T-helper 2 cell (primary cell): ENCODE data around the gene MLPH.
A peak's percentile ranks its signal among the peaks of the same experiment; 100 is the strongest.

ENCODE experiments used
- DNase-seq, 5 experiments: peaks; one replicate each; pipeline versions ENCODE4 v3.0.0 to v3.0.0-alpha.2; 2012 to 2022

Gene MLPH

DNA sequence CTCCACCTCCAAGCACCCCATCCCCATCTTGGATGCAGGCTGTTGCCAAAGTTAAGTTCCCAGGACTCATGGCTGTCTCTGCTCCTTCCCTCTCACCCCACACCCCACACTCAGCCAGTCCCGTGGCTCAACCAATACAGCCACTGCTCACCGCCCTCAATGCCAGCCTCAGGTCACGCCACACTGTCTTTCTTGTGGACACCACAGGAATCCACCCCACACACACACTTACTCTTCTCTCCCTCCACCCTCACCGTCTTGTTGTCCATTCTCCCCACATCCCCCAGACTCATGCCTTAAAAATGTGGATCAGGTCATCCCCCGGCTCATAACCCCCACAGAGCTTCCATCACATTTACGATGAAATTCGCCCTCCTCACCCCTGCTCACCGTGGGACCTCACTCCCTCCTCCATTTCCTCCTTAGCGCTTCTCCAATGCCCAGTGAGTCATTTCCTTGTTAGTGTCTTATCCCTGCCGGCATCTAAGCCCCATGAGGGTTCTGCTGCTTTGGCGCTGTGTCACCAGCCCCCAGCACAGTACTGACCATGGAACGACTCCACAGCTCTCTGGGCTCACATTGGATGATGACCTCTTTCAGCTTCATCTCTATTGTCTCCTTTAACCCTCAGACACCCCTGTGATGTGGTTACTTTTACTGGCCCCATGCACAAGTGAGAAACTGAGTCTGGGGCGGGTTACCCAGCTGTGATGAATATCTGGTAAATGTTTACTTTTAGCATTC, 13.8 kb downstream of the MLPH start:
- DNase-seq = no peak

DNA sequence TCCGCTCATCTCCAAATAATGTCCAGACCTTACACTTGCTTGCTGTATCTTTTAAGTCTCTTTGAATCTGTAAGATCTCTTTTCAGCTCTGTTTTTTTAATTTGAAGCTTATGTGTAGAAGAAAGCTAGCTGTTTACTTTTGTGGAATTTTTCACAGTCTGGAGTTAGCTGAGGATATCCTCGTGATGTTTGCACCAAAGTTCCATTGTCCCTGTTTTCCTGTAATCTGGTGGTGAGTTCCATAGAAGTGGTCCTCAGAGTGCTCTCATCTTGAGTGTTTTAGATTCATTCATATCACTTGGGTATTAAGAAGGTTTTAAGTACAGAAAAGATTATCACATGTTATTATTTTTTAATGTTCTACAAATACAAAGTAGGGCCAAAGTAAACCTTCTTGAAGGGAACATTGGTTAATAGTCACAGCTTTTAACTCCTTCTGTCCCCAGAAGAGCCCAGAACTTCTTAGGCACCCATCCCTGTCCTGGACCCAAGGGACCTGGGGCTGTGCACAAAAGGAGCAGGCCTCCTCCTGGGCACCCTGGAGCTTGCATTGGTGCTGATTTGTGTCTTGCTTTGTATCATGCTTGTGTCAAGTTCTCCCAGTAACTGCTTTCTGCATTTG, 15.0 kb downstream of the MLPH start:
- no peak for DNase-seq

DNA sequence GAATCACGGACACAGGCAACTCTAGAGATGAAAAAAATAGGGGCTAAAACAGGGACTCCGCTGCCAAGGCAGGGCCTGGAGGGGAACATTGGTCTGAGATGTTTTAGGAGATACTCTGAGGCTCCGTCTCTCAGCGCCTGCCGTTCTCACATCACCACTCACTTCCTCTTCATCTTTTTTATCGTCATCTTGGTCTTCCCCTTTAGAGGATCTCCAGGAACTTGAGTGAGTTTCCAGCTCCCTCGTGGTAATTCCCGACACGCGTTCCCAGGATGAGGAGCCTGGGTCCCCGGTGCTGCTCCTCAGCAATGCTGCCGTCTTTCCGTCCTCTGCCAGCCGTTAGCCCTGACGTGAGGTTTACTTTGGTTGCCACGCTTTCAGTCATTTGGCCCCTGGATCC, 16.1 kb downstream of the MLPH start:
- no peak for DNase-seq

DNA sequence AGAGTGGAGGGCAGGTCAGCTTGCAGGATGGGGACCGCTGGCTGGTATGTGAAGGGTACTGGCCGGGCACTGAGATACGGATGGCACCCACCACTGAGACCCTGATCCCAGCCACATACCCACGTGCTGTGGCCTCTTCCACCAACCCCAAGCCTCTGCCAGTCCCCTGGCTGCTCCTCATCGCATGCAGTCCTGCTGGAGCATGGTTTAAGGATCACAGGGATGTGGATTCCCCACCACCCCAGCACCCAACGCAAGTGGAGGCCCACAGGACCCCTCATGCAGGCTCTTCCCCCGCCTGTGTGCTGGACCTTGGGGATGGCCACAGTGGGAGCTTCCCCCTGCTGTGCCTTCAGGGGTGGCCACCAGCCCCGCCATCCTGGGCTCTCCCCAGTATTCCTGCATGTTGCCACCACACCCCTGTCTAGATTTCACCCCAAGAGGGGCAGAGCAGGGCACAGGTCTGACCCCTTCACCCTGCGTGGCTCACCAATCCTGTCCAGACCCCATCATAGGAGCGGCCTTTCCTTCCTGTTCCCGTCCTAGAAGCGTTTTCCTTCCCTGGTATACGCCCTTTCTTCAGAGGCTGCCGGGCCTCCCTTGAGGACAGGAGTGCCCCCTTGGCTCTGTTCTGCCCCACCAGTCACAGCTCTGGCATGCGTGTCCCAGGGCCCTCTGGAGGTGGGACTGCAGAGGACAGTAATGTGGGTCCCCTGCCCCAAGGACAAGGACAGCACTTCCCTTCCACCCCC, 18.3 kb downstream of the MLPH start:
- DNase-seq = no peak

DNA sequence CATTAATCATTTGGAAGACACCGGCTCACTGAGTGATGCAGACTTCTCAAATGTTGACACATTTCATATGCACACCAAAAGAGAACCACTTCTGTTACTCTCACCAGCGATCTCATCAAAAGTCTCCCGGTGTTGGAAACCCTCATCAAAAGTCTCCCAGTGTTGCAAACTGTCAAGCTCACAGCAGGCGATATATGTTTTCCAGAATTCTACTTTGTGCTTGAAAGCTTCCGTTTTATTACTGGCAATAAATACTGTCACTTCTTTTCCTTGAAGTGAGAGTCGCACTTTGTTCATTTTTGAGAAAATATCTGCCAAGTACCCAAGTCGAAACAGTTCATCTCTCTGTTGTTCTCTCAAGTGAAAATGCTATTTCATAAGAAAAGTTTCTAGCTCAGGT, 20.5 kb downstream of the MLPH start:
- DNase-seq = no peak

DNA sequence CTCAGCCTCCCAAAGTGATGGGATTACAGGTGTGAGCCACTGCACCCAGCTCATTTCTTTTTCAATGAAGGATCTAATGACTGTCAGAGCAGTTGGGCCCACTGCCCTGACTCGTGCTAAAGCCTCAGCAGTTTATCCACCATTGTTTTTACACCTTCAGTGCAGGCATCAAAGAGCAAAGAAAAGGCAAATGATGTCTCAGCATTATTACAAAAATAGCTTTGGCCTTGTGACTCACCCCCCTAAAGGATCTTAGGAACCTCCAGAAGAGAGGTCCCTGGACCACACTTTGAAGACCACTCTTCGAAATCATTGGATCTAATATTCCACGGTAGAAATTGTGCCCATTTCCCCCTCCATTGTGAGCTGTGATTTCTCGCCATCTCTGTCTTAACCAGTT, 21.3 kb downstream of the MLPH start:
- DNase-seq = no peak

DNA sequence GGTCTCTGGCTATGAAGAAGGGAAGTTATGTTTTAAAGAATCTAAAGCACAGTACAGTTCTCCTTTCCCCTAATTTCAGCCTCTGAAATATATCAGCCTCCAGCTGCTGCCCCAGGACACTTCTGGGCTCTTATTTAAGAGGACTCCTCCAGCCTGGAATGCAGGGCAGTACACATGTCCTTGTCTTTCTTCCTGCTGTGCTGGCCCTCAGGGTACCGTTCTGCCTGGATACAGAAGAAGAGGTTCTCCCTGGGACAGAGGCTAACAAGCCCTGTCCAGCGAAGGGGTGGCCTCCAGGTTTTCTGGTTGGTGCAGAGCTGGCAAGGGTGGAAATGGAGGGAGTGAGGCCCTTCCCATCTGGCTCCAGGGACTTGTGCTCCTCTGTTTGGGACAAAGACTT, 22.1 kb downstream of the MLPH start:
- DNase-seq = no peak

DNA sequence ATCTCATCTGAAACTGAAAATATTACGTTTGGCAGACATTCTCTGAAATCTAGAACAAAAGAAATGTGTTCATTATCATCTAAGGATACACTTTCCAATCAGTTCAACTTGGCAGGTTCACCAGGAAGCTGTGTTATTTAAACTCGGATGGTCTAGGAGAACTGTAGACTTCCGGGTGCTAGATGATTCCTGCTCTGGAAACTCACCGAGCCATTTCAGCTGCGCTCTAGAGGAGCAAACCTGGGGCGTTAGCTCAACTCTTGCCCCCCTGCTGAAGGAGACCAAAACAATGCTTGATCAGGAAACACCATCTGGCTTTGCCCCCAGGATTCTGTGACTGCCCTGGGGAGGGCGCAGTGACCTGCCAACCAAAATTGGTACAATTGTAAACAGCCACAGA, 22.9 kb downstream of the MLPH start:
- DNase-seq = no peak

DNA sequence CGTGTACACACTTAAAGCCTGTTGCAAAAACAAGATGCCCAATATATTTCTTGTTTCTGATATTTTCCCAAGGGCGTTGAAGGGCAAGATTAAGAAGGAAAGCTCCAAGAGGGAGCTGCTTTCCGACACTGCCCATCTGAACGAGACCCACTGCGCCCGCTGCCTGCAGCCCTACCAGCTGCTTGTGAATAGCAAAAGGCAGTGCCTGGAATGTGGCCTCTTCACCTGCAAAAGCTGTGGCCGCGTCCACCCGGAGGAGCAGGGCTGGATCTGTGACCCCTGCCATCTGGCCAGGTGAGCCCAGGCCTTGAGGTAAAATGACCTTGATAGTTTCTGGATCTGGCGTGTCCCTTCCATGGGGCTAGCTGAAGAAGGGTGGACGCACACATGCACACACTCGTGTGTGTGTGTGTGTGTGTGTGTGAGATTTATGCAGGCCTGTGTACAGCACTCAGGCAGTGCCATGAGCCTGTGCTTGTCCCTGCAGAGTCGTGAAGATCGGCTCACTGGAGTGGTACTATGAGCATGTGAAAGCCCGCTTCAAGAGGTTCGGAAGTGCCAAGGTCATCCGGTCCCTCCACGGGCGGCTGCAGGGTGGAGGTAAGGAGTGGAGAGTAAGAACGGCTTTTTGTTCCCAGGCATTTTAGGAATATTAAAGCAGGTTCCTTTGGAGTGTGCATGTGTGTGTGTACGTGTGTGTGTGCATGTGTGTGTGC, 23.6 kb downstream of the MLPH start:
- no peak for DNase-seq

DNA sequence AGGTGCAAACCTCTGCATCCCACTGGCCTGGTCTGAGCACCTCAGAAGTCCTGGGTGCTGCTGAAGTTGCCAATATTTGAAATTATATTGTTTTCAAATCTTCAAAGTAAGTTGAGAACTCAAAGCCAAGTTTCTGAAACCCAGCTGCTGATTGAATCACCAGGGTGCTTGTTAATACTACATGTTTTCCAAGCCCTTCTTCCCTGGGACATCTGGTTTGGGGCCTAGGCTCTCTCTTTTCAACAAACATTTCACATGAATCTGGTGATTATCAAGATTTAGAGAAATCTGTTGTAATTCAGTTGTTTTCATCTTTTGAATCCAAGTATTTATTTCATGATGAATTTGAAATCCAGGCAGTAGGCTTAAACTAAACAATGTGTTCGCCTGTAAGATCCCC, 24.4 kb downstream of the MLPH start:
- DNase-seq = no peak

DNA sequence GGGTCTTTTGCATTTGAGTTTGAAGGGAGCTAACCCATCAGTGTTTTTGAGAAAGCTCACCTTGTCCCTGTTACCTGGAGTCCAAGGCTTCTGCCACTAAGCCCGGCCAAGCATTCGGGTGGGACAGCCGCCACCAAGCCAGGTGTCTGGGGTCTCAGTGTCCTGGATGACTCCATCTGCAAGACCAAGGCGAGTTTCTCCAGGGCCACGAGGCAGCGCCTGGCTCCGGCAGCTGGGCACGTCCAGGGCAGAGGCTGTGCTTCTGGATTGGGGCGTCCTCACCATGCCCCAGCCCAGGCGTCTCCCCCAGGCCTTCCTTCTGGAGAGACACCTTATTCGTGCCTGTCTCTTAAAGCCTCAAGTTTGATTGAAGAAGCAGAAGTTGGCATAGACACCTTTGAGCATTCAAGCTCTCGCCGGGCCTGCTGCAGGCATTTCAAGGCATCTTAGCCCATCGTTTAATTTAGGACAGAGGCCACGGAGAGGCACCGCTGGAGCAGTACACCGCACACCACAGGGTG, 24.9 kb downstream of the MLPH start:
- DNase-seq = no peak

DNA sequence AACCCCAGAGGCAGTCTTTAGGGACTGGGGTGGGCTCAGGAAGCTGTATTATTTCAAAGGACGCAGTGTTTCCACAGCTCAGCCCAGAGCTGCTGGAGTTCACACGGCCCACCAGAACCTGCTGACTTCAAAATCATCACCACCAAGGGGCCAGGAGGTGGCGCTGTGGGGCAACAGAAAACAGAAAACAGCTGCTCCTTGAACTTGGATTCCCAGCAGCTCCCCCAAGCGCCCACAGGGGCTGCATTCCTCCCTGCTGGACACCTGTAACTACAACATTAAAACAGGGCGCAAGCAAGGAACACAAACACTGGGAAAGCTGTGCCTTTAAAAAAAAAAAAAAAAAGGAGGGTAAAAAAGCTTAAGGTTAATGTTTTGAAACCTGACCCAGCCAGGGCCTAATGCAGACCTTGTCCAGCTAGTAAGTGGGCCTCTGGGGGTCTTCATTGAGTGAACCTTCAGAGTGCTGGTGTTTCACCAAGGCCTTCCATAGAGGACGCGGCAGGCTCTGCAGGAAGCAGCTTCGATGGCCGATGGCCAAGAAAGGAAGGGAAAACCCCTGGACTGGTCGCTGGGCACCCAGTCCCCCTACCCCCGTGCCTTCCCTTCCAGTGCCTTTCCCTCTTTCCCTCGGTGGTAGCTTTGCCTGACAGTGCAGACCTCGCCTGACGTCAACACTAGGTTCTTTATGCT, 25.9 kb downstream of the MLPH start:
- peak; percentile 48 to 73 (median 64) for DNase-seq

DNA sequence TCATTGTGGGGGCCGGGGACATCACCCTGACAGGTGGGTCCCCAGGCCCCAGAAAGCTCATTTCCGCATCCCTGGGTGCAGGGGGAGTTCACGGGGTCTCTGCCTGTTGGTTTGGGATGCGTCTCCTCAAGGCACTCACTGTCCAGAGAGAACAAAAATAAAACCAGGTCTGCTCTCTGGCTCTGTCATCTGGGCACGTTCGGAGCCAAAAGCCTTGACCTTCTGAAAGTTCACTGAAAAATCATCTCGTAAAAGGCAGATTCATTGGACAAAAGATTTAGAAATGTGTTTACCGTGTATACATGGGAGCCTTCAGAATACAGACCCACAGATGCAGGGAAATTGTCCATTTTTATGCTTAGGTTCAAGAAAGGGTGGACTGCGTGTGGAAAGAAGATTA, 26.6 kb downstream of the MLPH start:
- no peak for DNase-seq

DNA sequence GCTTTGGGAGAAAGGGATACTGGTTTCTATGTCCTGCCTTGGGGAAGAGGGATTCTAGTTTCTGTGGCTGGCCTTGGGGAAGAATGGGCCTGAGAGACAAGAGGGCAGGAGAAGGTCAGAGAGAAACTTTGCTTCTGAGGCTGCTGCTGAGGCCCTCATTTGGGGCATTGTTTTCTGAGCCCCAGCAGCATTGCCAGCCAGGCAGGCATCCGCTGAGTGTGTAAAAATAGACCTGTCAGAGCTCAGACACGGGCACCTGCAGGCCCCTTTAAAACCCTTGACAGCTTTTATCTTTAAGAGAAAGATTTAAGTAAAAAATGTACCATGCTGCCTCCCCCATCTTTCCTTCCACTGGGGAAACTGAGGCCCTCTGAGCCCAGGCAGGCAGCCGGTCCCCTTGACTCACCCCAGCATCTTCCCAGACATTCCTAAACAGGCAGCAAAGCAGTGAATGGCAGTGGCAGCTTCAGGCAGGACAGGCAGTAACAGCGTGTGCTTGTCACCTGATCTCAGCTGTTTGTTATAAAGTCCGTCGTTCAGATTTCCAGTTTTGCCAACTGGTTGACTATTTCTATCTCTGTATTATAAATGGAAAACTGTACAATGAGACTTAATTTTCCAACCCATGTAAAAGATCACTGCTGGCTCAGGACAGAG, 27.6 kb downstream of the MLPH start:
- DNase-seq = no peak

DNA sequence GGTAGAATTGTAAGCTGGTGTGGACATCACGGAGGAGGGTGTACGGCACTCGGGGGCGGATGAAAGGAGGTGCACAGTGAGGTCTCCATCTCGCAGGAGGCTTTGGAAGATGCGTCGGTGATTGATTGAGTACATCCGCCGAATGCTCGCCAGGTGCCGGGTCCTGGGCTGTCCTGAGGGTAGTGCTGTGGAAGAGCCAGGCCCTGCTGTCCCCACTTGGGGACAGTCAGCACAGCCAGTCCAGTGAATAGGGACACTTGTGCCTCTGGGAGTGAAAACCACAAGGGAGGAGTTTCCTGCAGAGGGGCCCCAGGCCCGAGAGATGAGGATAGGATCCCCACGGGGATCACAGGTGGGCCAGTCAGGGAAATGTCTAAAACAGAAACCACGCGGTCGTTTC, 28.1 kb downstream of the MLPH start:
- no peak for DNase-seq

DNA sequence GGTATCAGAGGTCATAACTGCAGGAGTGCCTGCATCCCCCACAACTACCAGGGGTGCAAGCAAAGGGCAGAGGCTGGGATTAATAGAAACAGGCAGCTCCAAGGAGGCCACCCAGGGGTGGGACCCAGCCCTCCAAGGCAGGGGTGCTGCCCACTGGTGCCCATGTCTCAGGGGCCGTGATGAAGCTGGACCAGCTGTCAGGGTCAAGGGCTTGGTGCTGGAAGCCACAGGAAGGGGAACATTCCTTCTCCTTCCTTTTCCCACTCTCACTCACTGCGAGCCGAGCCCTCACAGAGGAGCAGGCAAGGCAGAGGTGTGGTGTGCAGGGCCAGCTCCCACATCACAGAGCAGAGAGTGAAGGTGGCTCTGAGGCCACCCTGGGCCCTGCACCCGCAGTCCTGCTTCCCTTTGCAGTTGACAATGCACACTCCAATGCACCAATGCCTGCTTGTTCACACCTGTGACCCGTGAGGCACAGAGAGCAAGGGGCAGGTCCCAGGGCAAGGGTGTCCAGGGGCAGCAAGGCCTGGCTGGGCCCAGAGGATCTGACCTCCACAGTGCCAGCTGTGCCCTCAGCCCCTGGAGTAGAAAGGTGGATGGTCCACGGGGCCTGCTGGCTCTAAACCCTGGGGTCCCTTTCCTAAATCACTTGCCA, 28.7 kb downstream of the MLPH start:
- no peak for DNase-seq

DNA sequence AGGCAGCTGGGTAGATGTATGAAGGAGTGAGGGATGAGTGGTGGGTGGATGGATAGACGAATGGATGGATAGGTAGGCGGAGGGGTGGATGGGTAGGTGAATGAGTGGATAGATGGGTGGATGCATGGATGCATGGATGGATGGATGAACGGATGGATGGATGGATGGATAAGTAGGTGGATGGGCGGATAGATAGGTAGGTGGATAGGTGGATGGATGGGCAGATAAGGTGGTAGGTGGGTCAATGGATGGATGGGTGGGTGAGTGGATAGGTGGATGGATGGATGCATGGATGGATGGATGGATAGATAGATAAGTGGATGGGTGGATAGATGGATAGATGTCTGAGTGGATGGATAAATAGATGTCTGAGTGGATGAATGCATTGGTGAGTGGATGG, 30.1 kb downstream of the MLPH start:
- DNase-seq = no peak

DNA sequence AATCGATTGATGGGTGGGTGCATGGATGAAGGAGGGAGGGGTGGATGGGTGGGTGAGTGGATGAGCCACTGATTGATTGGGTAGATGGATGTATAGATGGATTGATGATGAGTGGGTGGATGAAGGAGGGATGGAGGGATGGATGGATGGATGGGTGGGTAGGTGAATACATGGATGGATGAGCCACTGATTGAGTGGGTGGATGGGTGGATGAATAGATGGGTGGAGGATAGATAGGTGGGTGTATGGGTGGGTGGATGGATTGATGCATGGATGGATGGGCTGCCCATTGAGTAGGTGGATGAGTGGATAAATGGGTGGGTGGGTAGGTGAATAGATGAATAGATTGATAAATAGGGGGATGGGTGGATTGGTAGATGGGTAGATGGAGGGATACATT, 30.9 kb downstream of the MLPH start:
- no peak for DNase-seq

DNA sequence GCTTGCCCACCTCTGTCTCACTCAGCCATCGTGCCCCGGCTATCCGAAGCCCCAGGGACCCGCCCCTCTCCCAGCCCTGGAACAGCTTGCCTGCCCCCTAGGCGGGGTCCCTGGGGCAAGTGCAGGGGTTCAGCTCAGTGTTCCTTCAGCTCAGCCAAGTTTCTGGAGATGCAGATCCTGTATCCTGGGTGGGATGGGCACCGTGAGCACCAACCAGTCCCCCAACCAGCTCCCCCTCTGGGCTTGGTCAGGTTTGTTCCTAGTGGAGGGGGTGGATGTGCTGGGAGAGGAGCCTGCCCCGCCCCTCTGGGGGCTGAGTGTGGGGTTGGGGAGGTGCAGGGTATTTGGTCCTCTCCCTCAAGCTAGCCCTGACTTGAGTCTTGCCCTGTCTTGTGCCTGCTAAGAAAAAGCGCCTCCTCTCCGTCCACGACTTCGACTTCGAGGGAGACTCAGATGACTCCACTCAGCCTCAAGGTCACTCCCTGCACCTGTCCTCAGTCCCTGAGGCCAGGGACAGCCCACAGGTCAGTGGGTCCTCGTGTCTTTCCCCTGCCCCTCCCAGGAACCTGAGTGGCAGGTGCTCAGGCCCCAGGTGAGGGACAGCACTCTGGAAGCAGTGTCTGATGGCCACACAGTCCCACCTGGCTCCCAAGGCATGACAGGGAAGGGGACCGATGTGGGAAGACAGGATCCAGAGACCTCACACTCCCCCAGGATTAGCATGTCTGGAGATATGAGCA, 32.6 kb downstream of the MLPH start:
- DNase-seq = no peak

DNA sequence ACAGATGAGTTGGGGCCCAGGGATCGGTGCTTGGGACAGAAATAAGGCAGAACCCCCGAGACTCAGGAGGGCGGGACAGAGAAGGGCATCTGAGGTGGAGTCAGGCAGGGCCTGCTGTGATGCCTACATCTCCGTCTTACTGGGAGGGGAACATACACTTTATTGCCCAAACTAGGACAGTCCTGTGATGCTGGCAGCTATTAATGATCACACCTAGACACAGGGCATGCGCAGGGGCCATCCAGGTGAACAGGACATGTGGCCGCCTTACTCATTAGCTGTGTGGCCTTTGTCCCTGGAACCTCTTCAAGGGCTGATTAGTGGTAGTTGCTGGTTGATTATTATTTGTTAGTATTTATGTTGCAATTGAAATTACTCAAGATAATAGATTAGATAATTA, 33.2 kb downstream of the MLPH start:
- no peak for DNase-seq

DNA sequence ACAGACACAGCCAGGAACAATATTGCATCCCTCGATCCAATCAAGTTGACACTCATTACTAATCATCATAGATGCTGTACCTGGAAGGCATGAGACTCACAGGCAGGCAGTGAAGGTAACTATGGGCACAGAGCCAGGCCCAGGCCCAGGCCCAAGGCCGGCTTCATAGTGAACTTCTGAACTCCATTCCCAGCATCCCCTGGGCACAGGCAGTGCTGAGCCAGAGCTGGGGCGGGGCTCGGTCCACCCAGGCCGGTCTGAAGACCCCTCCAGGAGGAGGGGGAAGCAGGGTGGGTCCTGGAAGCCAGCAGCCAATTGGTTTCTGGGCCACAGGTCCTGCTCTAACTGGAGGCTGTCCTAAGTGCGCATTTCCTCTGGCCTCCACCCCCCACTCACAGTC, 37.6 kb downstream of the MLPH start:
- no peak for DNase-seq
